ENCODE measurements around the gene INPP4B.

DNA sequence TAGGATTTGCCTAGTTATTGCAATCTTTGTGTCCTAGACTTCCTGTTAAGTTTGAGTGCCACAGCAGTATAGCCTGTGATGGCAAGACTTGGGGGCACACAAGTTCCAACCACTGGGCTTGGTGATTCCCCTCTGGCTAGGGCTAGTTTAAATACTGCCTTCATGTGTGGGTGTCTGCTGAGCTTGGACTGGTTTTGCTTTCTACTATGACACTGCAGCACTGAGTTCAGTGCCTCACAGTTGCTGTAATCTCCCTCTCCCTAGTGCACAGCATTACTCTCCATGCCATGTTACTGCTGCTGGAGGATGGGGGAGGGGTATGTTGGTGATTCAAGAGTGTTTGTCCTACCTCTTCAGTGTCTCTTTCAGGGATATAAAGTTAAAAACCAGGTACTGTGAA is 830.1 kb downstream of the INPP4B start:
- TF ChIP-seq, protein P1, sequence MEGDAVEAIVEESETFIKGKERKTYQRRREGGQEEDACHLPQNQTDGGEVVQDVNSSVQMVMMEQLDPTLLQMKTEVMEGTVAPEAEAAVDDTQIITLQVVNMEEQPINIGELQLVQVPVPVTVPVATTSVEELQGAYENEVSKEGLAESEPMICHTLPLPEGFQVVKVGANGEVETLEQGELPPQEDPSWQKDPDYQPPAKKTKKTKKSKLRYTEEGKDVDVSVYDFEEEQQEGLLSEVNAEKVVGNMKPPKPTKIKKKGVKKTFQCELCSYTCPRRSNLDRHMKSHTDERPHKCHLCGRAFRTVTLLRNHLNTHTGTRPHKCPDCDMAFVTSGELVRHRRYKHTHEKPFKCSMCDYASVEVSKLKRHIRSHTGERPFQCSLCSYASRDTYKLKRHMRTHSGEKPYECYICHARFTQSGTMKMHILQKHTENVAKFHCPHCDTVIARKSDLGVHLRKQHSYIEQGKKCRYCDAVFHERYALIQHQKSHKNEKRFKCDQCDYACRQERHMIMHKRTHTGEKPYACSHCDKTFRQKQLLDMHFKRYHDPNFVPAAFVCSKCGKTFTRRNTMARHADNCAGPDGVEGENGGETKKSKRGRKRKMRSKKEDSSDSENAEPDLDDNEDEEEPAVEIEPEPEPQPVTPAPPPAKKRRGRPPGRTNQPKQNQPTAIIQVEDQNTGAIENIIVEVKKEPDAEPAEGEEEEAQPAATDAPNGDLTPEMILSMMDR (IDR thresholded peaks at IDR 0.05; ENCODE audit: low read depth, low read length), result no peak
- TF ChIP-seq POLR2A (IDR thresholded peaks at IDR 0.05; ENCODE audit: extremely low read depth, insufficient read length), result no peak

Data from NB4 (cell line).